GM06990 (cell line): ENCODE measurements around the gene ACSBG1.

Experiments
- DNase-seq: peaks from one replicate; pipeline ENCODE4 v3.0.0-alpha.2; 2011; ENCODE audit not compliant: insufficient read length; ENCODE audit errors: extremely low read depth
- H3K27me3 ChIP-seq: replicated peaks from 2 replicates; pipeline ENCODE4 v1.6.0; 2011; ENCODE audit warnings: low read length; ENCODE audit not compliant: control insufficient read depth, insufficient read depth
- H3K36me3 ChIP-seq: 2 replicates; pipeline ENCODE4 v1.5.1; 2011; ENCODE audit warnings: low read length; ENCODE audit not compliant: control insufficient read depth, insufficient read depth
- H3K4me3 ChIP-seq: replicated peaks from 2 replicates; pipeline ENCODE4 v1.5.1; 2011; ENCODE audit warnings: low read depth, mild to moderate bottlenecking, control low read depth, low read length
- TF ChIP-seq, protein P1 (sequence below): IDR thresholded peaks from 2 replicates; pipeline ENCODE4 v1.5.1; 2011; ENCODE audit warnings: low read length, control low read depth, mild to moderate bottlenecking, inconsistent platforms; ENCODE audit not compliant: insufficient read depth, poor library complexity, severe bottlenecking

ACSBG1 gene

DNA sequence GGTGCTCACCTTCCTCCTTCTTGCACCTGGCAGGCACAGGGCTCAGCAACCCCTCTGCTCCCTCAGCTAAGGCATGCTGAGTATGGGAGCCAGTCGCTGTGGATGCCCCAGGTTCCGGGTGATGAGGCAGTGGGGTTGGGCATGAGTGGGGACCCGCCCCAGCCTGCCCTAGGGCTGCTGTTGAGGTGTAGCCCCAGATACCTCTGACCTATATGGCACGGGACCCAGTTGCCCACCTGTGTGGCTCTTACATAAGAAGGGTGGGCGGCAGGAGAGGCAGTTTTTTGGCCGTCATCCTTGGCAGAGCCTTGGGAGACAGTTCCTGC lies 21.0 kb downstream of the ACSBG1 start:
- DNase-seq: no peak
- no peak overlapping the region for H3K4me3 ChIP-seq
- TF ChIP-seq, protein P1, sequence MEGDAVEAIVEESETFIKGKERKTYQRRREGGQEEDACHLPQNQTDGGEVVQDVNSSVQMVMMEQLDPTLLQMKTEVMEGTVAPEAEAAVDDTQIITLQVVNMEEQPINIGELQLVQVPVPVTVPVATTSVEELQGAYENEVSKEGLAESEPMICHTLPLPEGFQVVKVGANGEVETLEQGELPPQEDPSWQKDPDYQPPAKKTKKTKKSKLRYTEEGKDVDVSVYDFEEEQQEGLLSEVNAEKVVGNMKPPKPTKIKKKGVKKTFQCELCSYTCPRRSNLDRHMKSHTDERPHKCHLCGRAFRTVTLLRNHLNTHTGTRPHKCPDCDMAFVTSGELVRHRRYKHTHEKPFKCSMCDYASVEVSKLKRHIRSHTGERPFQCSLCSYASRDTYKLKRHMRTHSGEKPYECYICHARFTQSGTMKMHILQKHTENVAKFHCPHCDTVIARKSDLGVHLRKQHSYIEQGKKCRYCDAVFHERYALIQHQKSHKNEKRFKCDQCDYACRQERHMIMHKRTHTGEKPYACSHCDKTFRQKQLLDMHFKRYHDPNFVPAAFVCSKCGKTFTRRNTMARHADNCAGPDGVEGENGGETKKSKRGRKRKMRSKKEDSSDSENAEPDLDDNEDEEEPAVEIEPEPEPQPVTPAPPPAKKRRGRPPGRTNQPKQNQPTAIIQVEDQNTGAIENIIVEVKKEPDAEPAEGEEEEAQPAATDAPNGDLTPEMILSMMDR: no peak
- no peaks in the 10 kb centered on the region for H3K36me3 ChIP-seq
- H3K27me3 ChIP-seq: no peaks in the 10 kb centered on the region

DNA sequence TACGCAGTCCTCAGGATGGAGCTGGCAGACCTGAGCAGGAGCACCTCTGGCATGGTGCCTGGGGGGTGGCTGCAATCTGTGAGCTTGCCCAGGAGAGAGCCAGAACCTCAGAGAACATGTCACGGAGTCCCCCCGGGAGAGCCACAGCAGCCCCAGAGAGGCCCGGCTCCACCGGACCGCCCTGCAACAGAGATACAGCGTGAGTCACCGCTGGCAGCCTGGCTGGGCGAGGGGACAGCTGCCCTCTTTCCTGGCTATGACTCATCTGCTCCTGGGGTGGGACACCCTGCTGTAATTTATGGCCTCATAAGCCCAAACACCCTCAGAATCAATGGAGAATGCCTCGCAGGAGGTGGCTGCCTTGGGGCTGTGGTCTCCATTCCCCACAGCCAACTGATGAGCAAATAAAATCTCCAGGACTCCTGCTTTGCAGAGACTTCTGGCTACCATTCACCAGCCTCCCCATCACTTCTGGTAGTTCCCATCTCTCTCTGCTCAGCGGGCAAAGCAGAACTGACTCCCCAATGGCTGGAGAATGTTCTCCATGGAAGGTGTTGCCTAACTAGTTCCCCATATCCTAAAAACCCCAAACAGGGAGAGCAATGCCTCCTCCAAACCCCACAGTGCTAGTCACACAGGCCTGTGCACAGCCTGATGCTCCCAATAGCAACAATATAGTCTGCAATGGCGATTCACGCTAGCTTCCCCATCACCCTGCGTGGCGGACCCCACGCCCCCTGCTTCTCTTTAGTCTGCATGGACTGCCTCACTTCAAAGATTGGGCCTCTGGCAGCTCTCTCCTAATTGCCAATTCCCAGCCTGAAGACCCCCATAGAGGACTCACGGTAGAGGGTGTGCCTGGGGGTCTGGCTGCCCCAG lies 21.6 kb downstream of the ACSBG1 start:
- no peak for DNase-seq
- TF ChIP-seq, protein P1: no peak
- no peak overlapping the region for H3K4me3 ChIP-seq
- H3K27me3 ChIP-seq: no peaks in the 10 kb centered on the region
- no peaks in the 10 kb centered on the region for H3K36me3 ChIP-seq

DNA sequence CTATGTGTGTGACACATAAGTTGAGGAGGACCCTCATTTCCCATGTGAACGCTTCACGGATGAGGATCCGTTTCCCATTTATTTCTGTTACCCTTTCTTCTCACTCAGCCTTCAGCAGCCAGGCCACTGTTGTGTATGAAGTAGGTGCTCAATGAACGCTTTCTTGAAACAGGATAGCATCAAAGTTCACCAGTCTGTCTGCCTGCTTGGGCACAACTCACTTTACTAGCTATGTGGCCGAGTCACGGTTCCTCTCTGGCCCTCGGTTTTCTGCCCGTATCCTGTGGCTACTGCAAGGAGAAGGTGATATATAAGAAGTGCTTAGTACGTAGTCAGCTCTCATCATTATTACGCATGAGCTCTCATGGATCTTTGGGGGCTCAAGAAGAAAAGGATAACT lies 22.4 kb downstream of the ACSBG1 start:
- Histone ChIP-seq H3K36me3 (no peaks in the 10 kb centered on the region), H3K27me3 (no peaks in the 10 kb centered on the region), H3K4me3 (no peak overlapping the region)
- DNase-seq: no peak
- TF ChIP-seq, protein P1: no peak

GRCh38 chr15:78211189-78211921 lies 23.0 kb downstream of the ACSBG1 start:
- DNase-seq: no peak
- H3K27me3 ChIP-seq: no peaks in the 10 kb centered on the region
- TF ChIP-seq, protein P1: no peak
- no peaks in the 10 kb centered on the region for H3K36me3 ChIP-seq
- H3K4me3 ChIP-seq: no peak overlapping the region

DNA sequence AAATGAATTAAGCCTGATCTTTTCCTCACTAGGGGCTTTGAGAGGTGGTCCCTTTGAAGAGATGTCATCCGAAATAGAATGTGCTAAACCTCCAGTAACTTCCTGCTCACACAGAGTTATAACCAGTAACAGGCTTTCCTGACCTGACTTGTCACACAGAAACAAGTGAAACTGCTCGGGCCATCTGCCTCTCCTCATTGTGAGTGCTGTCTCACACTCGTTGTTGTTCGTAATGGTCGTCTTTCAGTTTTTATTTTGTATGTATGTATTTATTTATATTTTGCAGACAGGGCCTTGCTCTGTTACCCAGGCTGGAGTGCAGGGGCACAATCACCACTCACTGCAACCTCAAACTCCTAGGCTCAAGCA lies 24.0 kb downstream of the ACSBG1 start:
- no peaks in the 10 kb centered on the region for H3K36me3 ChIP-seq
- no peak overlapping the region for H3K4me3 ChIP-seq
- no peaks in the 10 kb centered on the region for H3K27me3 ChIP-seq
- TF ChIP-seq, protein P1: no peak
- no peak for DNase-seq
